Measurements from ENCODE around the gene CEP55. TPM values are rescaled to one million over a fixed set of nuclear protein-coding genes. Genes with fewer than 3 reads are reported as not detected.

Gene CEP55
- total RNA-seq, 1 experiment from 2014 or later, result 39.4 TPM

- TF ChIP-seq, protein P1, sequence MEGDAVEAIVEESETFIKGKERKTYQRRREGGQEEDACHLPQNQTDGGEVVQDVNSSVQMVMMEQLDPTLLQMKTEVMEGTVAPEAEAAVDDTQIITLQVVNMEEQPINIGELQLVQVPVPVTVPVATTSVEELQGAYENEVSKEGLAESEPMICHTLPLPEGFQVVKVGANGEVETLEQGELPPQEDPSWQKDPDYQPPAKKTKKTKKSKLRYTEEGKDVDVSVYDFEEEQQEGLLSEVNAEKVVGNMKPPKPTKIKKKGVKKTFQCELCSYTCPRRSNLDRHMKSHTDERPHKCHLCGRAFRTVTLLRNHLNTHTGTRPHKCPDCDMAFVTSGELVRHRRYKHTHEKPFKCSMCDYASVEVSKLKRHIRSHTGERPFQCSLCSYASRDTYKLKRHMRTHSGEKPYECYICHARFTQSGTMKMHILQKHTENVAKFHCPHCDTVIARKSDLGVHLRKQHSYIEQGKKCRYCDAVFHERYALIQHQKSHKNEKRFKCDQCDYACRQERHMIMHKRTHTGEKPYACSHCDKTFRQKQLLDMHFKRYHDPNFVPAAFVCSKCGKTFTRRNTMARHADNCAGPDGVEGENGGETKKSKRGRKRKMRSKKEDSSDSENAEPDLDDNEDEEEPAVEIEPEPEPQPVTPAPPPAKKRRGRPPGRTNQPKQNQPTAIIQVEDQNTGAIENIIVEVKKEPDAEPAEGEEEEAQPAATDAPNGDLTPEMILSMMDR (IDR thresholded peaks at IDR 0.05; ENCODE audit: unreplicated experiment), result no peak
- POLR2A ChIA-PET, result interaction anchor here (0.6 to 39.8 kb wide), 6 partner anchors 7 to 241 kb away, joined by 3 to 2342 read pairs (median 48); partner anchors contain the start of genes FRA10AC1 and MYOF
- no TSS peak for BruUV-seq (replicated peaks)
- Mint-ChIP-seq H3K27ac (ENCODE audit: low read depth, unreplicated experiment) (peak overlapping the region; percentile 81), H3K36me3 (ENCODE audit: insufficient read depth, unreplicated experiment) (peaks cover 27% of the 10 kb centered on the region), H3K4me1 (ENCODE audit: insufficient read depth, unreplicated experiment) (peaks cover 63% of the 10 kb centered on the region), H3K27me3 (ENCODE audit: insufficient read depth, unreplicated experiment) (no peaks in the 10 kb centered on the region), H3K9me3 (ENCODE audit: unreplicated experiment) (no peaks in the 10 kb centered on the region), H3K4me3 (ENCODE audit: unreplicated experiment) (peak overlapping the region; percentile 40)
- CTCF ChIA-PET, result interaction anchor here (0.6 to 18.2 kb wide), 14 partner anchors 8 to 224 kb away, joined by 3 to 178 read pairs (median 4); partner anchors contain the start of gene MYOF
- DNase-seq (ENCODE audit: unreplicated experiment), result no peak
- intact Hi-C loops (cut with micrococcal nuclease), result no loop called here
These were observed 35.2 kb upstream of the CEP55 start for GRCh38 chr10:93461109-93461806.

- peaks cover 68% of the 10 kb centered on the region for H3K4me1 Mint-ChIP-seq (ENCODE audit: insufficient read depth, unreplicated experiment)
- BruUV-seq (replicated peaks), result no TSS peak
- peaks cover 27% of the 10 kb centered on the region for H3K36me3 Mint-ChIP-seq (ENCODE audit: insufficient read depth, unreplicated experiment)
- peak; percentile 88 for DNase-seq (ENCODE audit: unreplicated experiment)
- H3K4me3 Mint-ChIP-seq (ENCODE audit: unreplicated experiment), result peak overlapping the region; percentile 40
- ChIA-PET CTCF (interaction anchor here (0.6 to 18.2 kb wide), 15 partner anchors 8 to 124 kb away, joined by 3 to 178 read pairs (median 4); partner anchors contain the start of gene MYOF), POLR2A (interaction anchor here (0.6 to 39.8 kb wide), 5 partner anchors 6 to 240 kb away, joined by 3 to 2342 read pairs (median 93); partner anchors contain the start of genes FRA10AC1 and MYOF)
- TF ChIP-seq, protein P1 (IDR thresholded peaks at IDR 0.05; ENCODE audit: unreplicated experiment), result no peak
- no peaks in the 10 kb centered on the region for H3K27me3 Mint-ChIP-seq (ENCODE audit: insufficient read depth, unreplicated experiment)
- intact Hi-C loops (cut with micrococcal nuclease), result no loop called here
- H3K9me3 Mint-ChIP-seq (ENCODE audit: unreplicated experiment), result no peaks in the 10 kb centered on the region
- H3K27ac Mint-ChIP-seq (ENCODE audit: low read depth, unreplicated experiment), result peak overlapping the region; percentile 81
These were observed 34.6 kb upstream of the CEP55 start for GRCh38 chr10:93461807-93462178.

DNA sequence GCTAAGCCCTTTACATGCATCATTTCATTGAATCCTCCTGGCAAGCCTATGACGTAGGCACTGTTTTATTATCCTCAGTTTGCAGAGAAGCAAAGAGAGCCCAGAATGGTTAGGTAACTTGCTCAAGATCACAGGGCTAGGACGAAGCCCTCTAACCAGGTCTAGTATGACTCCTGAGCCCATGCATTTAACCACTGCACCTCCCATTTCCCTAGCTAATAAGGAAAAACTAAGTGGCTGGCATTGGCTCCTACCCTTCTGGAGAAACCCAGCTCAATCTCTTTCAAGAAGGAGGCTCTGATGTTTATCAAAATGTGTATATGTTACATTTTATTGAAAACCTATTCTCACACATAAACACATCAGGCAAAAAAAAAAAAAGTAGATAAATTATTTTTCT, 34.0 kb upstream of the CEP55 start:
- TF ChIP-seq, protein P1 (IDR thresholded peaks at IDR 0.05; ENCODE audit: unreplicated experiment), result no peak
- ChIA-PET POLR2A (interaction anchor here (0.7 to 39.8 kb wide), 5 partner anchors 6 to 895 kb away, joined by 3 to 2342 read pairs (median 93); partner anchors contain the start of gene MYOF), CTCF (interaction anchor here (0.6 to 18.2 kb wide), 15 partner anchors 9 to 125 kb away, joined by 3 to 178 read pairs (median 3); partner anchors contain the start of gene MYOF)
- intact Hi-C loops (cut with micrococcal nuclease), result no loop called here
- Mint-ChIP-seq H3K4me1 (ENCODE audit: insufficient read depth, unreplicated experiment) (peaks cover 70% of the 10 kb centered on the region), H3K27ac (ENCODE audit: low read depth, unreplicated experiment) (peak overlapping the region; percentile 95), H3K9me3 (ENCODE audit: unreplicated experiment) (no peaks in the 10 kb centered on the region), H3K36me3 (ENCODE audit: insufficient read depth, unreplicated experiment) (peaks cover 27% of the 10 kb centered on the region), H3K27me3 (ENCODE audit: insufficient read depth, unreplicated experiment) (no peaks in the 10 kb centered on the region), H3K4me3 (ENCODE audit: unreplicated experiment) (peak overlapping the region; percentile 66)
- BruUV-seq (replicated peaks), result no TSS peak
- no peak for DNase-seq (ENCODE audit: unreplicated experiment)

DNA sequence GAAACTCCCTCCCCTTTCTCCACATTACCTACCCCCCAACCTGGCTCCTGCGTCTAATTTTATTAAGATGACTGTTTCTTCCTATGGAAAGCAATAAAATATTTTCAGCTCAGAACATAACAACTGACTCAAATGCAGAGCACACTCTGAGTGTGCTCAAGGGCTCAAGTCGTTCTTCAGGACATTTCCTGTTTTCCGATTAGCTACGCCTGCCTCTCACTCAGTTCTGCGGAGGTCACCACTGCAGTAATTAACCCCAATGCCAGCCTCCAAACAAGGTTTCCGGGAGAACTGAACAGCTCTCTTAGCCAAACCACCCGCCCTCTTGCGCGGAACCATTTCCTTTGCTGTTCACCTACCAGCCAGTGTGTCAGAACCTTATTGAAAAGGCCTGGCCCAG, 33.5 kb upstream of the CEP55 start:
- Mint-ChIP-seq H3K36me3 (ENCODE audit: insufficient read depth, unreplicated experiment) (peaks cover 32% of the 10 kb centered on the region), H3K27ac (ENCODE audit: low read depth, unreplicated experiment) (peak overlapping the region; percentile 95), H3K4me1 (ENCODE audit: insufficient read depth, unreplicated experiment) (peaks cover 70% of the 10 kb centered on the region), H3K4me3 (ENCODE audit: unreplicated experiment) (peak overlapping the region; percentile 66), H3K9me3 (ENCODE audit: unreplicated experiment) (no peaks in the 10 kb centered on the region), H3K27me3 (ENCODE audit: insufficient read depth, unreplicated experiment) (no peaks in the 10 kb centered on the region)
- no TSS peak for BruUV-seq (replicated peaks)
- TF ChIP-seq, protein P1 (IDR thresholded peaks at IDR 0.05; ENCODE audit: unreplicated experiment), result no peak
- ChIA-PET POLR2A (interaction anchor here (0.7 to 39.8 kb wide), 5 partner anchors 5 to 896 kb away, joined by 3 to 2342 read pairs (median 93); partner anchors contain the start of gene MYOF), CTCF (interaction anchor here (0.6 to 18.2 kb wide), 11 partner anchors 13 to 92 kb away, joined by 3 to 178 read pairs (median 3); partner anchors contain the start of gene MYOF)
- intact Hi-C loops (cut with micrococcal nuclease), result no loop called here
- peak; percentile 83 for DNase-seq (ENCODE audit: unreplicated experiment)
